K562 (cell line): Measurements from ENCODE around the gene DGCR8. TPM values are rescaled to one million over a fixed set of nuclear protein-coding genes. Genes with fewer than 3 reads are reported as not detected.

Experiments used
- ATAC-seq: fragments of 200-7000 bp; cut with Tn5 transposase; 3 replicates; pipeline ENCODE4 v1.9.1; 2020; ENCODE audit warnings: moderate library complexity
- BruUV-seq: library from RNA; stranded (reverse); fragments of 400-500 nt; replicated peaks from 2 replicates; lab custom pipeline; 2021; lab: Mats Ljungman, UMichigan
- CTCF ChIA-PET: fragments of 300-600 bp; formaldehyde crosslinking; extraction: SDS; loops from one replicate; lab custom pipeline; 2021; ENCODE audit warnings: low intra/inter-chr PET ratio; lab: Yijun Ruan, JAX
- POLR2A ChIA-PET: fragments of 300-600, 350-650 bp; sonication (Branson Sonifier 250); formaldehyde crosslinking; extraction: SDS; loops from one replicate; lab custom pipeline; 2021; ENCODE audit warnings: antibody characterized with exemption, inconsistent platforms; lab: Yijun Ruan, JAX
- DNase-seq, 4 experiments: peaks; one replicate each; pipeline versions ENCODE4 v3.0.0 to v3.0.0-alpha.2; 2011 to 2018; ENCODE audit warnings: low spot score in 3 of 4, mixed read lengths in 3 of 4; ENCODE audit errors: extremely low read depth in 1 of 4
- FAIRE-seq: peaks from 2 replicates; lab custom pipeline; 2011; peaks lifted over from hg19 to GRCh38; lab: Jason Lieb, UNC
- H2AFZ ChIP-seq: 2 replicates; pipeline ENCODE4 v1.6.0; 2011; ENCODE audit warnings: low read depth, low read length, control low read depth, inconsistent platforms
- H3K27ac ChIP-seq: fragments of 200-600 bp; 3 replicates; pipeline ENCODE4 v1.8.0; 2011; ENCODE audit warnings: low read depth, mild to moderate bottlenecking, control low read depth, inconsistent platforms, low read length, moderate library complexity, mixed read lengths; ENCODE audit errors: extremely low read depth
- H3K27me3 ChIP-seq, 2 experiments: fragments of 300-600 bp in 1 of 2; 2 replicates in 1 of 2; 3 replicates in 1 of 2; pipeline versions ENCODE4 v1.6.0 to v1.8.0; 2011; ENCODE audit warnings: inconsistent platforms in 2 of 2, low read length in 2 of 2, mild to moderate bottlenecking in 1 of 2, mixed read lengths in 1 of 2, moderate library complexity in 1 of 2; ENCODE audit not compliant: control insufficient read depth in 2 of 2, insufficient read depth in 2 of 2
- H3K36me3 ChIP-seq: fragments of 300-600 bp; 3 replicates; pipeline ENCODE4 v1.8.0; 2011; ENCODE audit warnings: mild to moderate bottlenecking, low read length, inconsistent platforms; ENCODE audit not compliant: control insufficient read depth, insufficient read depth
- H3K4me1 ChIP-seq, 2 experiments: fragments of 200-600 bp in 1 of 2; replicated peaks in 1 of 2; 2 replicates in 1 of 2; 3 replicates in 1 of 2; pipeline versions ENCODE4 v1.5.1 to v1.8.0; 2011; ENCODE audit warnings: inconsistent platforms in 2 of 2, low read length in 2 of 2, mild to moderate bottlenecking in 1 of 2, mixed read lengths in 1 of 2, moderate library complexity in 1 of 2; ENCODE audit not compliant: control insufficient read depth in 2 of 2, insufficient read depth in 2 of 2
- H3K4me2 ChIP-seq: 2 replicates; pipeline ENCODE4 v1.6.1; 2011; ENCODE audit warnings: low read length, control low read depth, inconsistent platforms, mixed read lengths; ENCODE audit not compliant: insufficient read depth
- H3K4me3 ChIP-seq: fragments of 200-600 bp; sonication (generic), shearing (Covaris generic); 2 replicates; pipeline ENCODE4 v1.5.1; 2016; ENCODE audit warnings: control low read depth, inconsistent platforms
- H3K79me2 ChIP-seq: fragments of 200-600 bp; 3 replicates; pipeline ENCODE4 v1.8.0; 2011; ENCODE audit warnings: low read length, inconsistent platforms; ENCODE audit not compliant: control insufficient read depth, insufficient read depth
- H3K9ac ChIP-seq, 2 experiments: 2 replicates each; pipeline versions ENCODE4 v1.6.0 to v1.6.1; 2011; ENCODE audit warnings: low read depth in 2 of 2, low read length in 2 of 2, control low read depth in 1 of 2, inconsistent platforms in 1 of 2, mild to moderate bottlenecking in 1 of 2, mixed read lengths in 1 of 2; ENCODE audit not compliant: insufficient read depth in 1 of 2
- H3K9me1 ChIP-seq: one replicate; pipeline ENCODE4 v1.6.0; 2011; ENCODE audit warnings: inconsistent platforms, mild to moderate bottlenecking, low read length, moderate library complexity; ENCODE audit not compliant: control insufficient read depth, insufficient read depth
- H3K9me3 ChIP-seq: replicated peaks from 2 replicates; pipeline ENCODE4 v1.5.1; 2011; ENCODE audit warnings: low read depth, low read length, inconsistent platforms; ENCODE audit not compliant: control insufficient read depth, insufficient read depth
- H4K20me1 ChIP-seq: replicated peaks from 2 replicates; pipeline ENCODE4 v1.6.1; 2011; ENCODE audit warnings: low read length, inconsistent platforms, mixed read lengths; ENCODE audit not compliant: control insufficient read depth, insufficient read depth
- CBX3 ChIP-seq, 2 experiments: IDR thresholded peaks; 1 replicate in 1 of 2; 2 replicates in 1 of 2; pipeline ENCODE4 v1.6.1; 2012; ENCODE audit warnings: inconsistent platforms in 2 of 2, low read length in 2 of 2, borderline replicate concordance in 1 of 2, control low read depth in 1 of 2
- E2F3 ChIP-seq: fragments of 250-450 bp; sonication (Bioruptor Pico); IDR thresholded peaks from 2 replicates; pipeline ENCODE4 v1.4.0; 2020; ENCODE audit warnings: mild to moderate bottlenecking
- HNRNPLL ChIP-seq: fragments of 200-400 bp; formaldehyde crosslinking; IDR thresholded peaks from 2 replicates; pipeline ENCODE4 v1.6.1; 2017; ENCODE audit warnings: low read length, low read depth, mild to moderate bottlenecking; ENCODE audit not compliant: poor library complexity, severe bottlenecking
- PCBP1 ChIP-seq: fragments of 200-400 bp; formaldehyde crosslinking; IDR thresholded peaks from 2 replicates; pipeline ENCODE4 v1.6.1; 2018; ENCODE audit warnings: mild to moderate bottlenecking, low read depth, low read length; ENCODE audit not compliant: poor library complexity, severe bottlenecking
- POLR2AphosphoS2 ChIP-seq: IDR thresholded peaks from 2 replicates; pipeline ENCODE4 v1.6.1; 2012; ENCODE audit warnings: low read length, improper control_type of control experiment
- PPARD ChIP-seq: fragments of 250-450 bp; sonication (Bioruptor Pico); IDR thresholded peaks from 2 replicates; pipeline ENCODE4 v1.8.0; 2022; ENCODE audit warnings: inconsistent platforms, mild to moderate bottlenecking, moderate library complexity
- RBM14 ChIP-seq: fragments of 200-400 bp; formaldehyde crosslinking; IDR thresholded peaks from 2 replicates; pipeline ENCODE4 v1.6.1; 2018; ENCODE audit warnings: low read depth, mild to moderate bottlenecking, low read length, moderate library complexity, borderline replicate concordance; ENCODE audit not compliant: insufficient read depth
- RFX7 ChIP-seq: fragments of 250-450 bp; sonication (Bioruptor Pico); IDR thresholded peaks from 2 replicates; pipeline ENCODE4 v1.5.1; 2021; ENCODE audit warnings: mild to moderate bottlenecking
- SP1 ChIP-seq: sonication (generic); formaldehyde crosslinking; IDR thresholded peaks from 2 replicates; pipeline ENCODE4 v1.8.1; 2022; ENCODE audit warnings: mild to moderate bottlenecking, missing genetic modification reagents
- YBX1 ChIP-seq: fragments of 450-650 bp; IDR thresholded peaks from 2 replicates; pipeline ENCODE4 v1.7.1; 2016; ENCODE audit warnings: mild to moderate bottlenecking
- ZNF143 ChIP-seq: sonication (generic); formaldehyde crosslinking; IDR thresholded peaks from 2 replicates; pipeline ENCODE4 v1.9.0; 2022; ENCODE audit warnings: mild to moderate bottlenecking, missing genetic modification reagents
- ZNF583 ChIP-seq: fragments of 250-450 bp; sonication (Bioruptor Pico); IDR thresholded peaks from 2 replicates; pipeline ENCODE4 v1.4.0; 2020
- WGBS: fragments of 100-300 bp; shearing (Covaris generic); methylation state at CpG from one replicate; pipeline ENCODE4 v1.1.6; 2016; ENCODE audit warnings: low coverage, mixed read lengths; ENCODE audit not compliant: insufficient coverage; ENCODE audit errors: missing lambda C conversion rate; 5-methylcytosine and 5-hydroxymethylcytosine counted together
- in situ Hi-C: fragments of 300-500 bp; cut with MboI; formaldehyde crosslinking; loops from 4 replicates; pipeline ENCODE4 v1.15.0; 2018; ENCODE audit warnings: inconsistent platforms, mixed read lengths
- intact Hi-C: fragments of 100-400 bp; cut with micrococcal nuclease; formaldehyde crosslinking; loops from 2 replicates; pipeline ENCODE4 v1.14.2; 2022
- polyA plus RNA-seq, 8 experiments: library from polyadenylated mRNA; depleted of rRNA in 4 of 8; stranded (reverse) in 5 of 8; unstranded in 3 of 8; fragments of >200 nt; fragmentation: Nextera tagmentation in 2 of 8; fragmentation: Illumina TruSeq in 1 of 8; extraction: Ambion mirVana in 2 of 8; extraction: Trizol in 1 of 8; gene quantifications; 2 replicates each; pipeline versions ENCODE4 v1.2.1 to v1.2.3, GENCODE V29; 2011 to 2014; ENCODE audit warnings: inconsistent platforms in 1 of 8, missing spikeins in 1 of 8
- total RNA-seq, 7 experiments: library from RNA; depleted of rRNA in 6 of 7; stranded (reverse); fragments of >200 nt in 6 of 7; fragmentation: Illumina TruSeq in 2 of 7; extraction: Trizol in 2 of 7; gene quantifications; 2 replicates each; pipeline versions ENCODE4 v1.2.1 to v1.2.3, GENCODE V29; 2011 to 2021; ENCODE audit warnings: low replicate concordance in 1 of 7
- TF ChIP-seq, protein P1 (sequence below): fragments of 250-450 bp; sonication (Bioruptor Pico); IDR thresholded peaks from 2 replicates; pipeline ENCODE4 v1.4.0; 2020

DGCR8 gene
- total and polyA plus RNA-seq, 9 of the 15 experiments (the other 6 are each of a cell fraction or from before 2014, with no cell fraction given), result 5.9 to 144 (median 80.1) TPM

DNA sequence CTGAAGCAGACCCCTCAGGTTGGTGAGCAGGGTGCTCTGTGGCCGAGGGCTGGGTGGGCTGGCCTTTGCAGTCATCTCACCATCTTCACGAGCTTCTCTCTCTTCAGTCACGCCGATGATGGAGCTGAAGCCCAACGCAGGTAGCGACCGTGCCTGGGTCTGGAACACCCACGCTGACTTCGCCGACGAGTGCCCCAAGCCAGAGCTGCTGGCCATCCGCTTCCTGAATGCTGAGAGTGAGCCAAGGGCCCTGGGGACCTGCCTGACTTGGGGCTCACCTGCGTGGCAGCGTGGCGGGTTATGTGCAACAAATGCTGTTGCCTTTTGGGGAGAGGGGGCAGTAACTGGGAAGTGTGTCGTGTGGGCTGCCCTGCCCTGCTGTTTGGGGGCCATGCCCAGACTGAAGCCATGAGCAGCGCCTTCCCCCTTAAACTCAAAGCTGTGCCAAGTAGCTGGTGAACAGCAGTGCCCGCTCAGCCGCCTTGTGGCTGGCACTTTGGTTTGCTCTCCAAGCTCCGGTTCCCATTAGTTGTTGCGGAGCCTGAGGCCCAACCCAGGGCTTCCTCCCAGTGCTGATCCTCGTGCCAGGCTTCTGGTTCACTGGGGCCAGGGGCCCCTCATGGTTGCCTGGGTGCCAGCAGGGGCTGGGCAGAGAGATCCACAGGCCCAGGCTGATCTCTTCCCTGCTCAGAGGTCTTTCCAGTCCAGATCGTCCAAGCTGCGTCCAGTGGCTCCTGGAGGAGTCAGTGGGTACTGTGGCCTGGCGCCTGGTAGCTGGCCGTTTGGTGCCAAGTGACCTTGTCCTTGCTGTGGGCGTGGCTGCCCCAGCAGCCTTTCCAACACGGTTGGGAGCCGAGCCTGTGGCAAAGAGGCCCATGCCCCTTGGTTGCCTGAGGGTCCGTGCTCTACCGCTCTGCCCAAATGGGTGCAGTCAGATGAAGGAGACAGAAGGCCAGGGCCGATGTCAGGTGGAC, 45.4 kb downstream of the DGCR8 start:
- no peak overlapping the region for H3K4me3 ChIP-seq
- H3K4me2 ChIP-seq, result no peak overlapping the region
- peaks cover 3 to 75% of the 10 kb centered on the region in 2 experiments for H3K4me1 ChIP-seq
- POLR2A ChIA-PET, result interaction anchor here (0.5 to 8.3 kb wide), 23 partner anchors 7 to 1508 kb away, joined by 3 to 212 read pairs (median 4); partner anchors contain the start of genes RANBP1, TANGO2 and TRMT2A
- peaks cover 82% of the 10 kb centered on the region for H4K20me1 ChIP-seq
- CTCF ChIA-PET, result interaction anchor here (1.1 kb wide), 1 partner anchor 155 kb away, joined by 3 read pairs; no protein-coding TSS in a partner anchor
- no peaks in the 10 kb centered on the region for H3K27me3 ChIP-seq
- peaks cover 4% of the 10 kb centered on the region for H3K9me1 ChIP-seq
- ATAC-seq (no peak), FAIRE-seq (no peak), DNase-seq (no peak)
- H3K36me3 ChIP-seq, result peaks cover 78% of the 10 kb centered on the region
- no peaks in the 10 kb centered on the region for H3K9me3 ChIP-seq
- in situ Hi-C loops (loop anchor here (5.0 kb wide), 1 partner anchor 153 kb away; no protein-coding TSS in a partner anchor), intact Hi-C loops (no loop called here)
- WGBS, result 91% methylated on average over 32 of the region's 32 CpGs
- peak overlapping the region in 1 of 2 experiments; percentile 36; a peak in 1 of 4 replicates for H3K9ac ChIP-seq
- no peak overlapping the region for H3K27ac ChIP-seq
- peaks cover 42% of the 10 kb centered on the region for H3K79me2 ChIP-seq
- no peak overlapping the region for H2AFZ ChIP-seq
- no TSS peak for BruUV-seq
- TF ChIP-seq PCBP1 (no peak), SP1 (no peak), HNRNPLL (peak; percentile 23), CBX3 (IDR thresholded peaks at IDR 0.05; ENCODE audit: borderline replicate concordance in 1 of 2, low read length in 2 of 2) (no peak), RBM14 (no peak), ZNF583 (CRISPR knock-in tag) (0 out of 2 replicates have a peak, but pooled peaks have one; percentile 7), ZNF143 (no peak), RFX7 (CRISPR knock-in tag) (no peak), E2F3 (CRISPR knock-in tag) (0 out of 2 replicates have a peak, but pooled peaks have one; percentile 8), YBX1 (no peak), PPARD (CRISPR knock-in tag) (no peak), POLR2AphosphoS2 (peak; percentile 10; the same call in 1 of the 2 replicates)
- TF ChIP-seq, protein P1, sequence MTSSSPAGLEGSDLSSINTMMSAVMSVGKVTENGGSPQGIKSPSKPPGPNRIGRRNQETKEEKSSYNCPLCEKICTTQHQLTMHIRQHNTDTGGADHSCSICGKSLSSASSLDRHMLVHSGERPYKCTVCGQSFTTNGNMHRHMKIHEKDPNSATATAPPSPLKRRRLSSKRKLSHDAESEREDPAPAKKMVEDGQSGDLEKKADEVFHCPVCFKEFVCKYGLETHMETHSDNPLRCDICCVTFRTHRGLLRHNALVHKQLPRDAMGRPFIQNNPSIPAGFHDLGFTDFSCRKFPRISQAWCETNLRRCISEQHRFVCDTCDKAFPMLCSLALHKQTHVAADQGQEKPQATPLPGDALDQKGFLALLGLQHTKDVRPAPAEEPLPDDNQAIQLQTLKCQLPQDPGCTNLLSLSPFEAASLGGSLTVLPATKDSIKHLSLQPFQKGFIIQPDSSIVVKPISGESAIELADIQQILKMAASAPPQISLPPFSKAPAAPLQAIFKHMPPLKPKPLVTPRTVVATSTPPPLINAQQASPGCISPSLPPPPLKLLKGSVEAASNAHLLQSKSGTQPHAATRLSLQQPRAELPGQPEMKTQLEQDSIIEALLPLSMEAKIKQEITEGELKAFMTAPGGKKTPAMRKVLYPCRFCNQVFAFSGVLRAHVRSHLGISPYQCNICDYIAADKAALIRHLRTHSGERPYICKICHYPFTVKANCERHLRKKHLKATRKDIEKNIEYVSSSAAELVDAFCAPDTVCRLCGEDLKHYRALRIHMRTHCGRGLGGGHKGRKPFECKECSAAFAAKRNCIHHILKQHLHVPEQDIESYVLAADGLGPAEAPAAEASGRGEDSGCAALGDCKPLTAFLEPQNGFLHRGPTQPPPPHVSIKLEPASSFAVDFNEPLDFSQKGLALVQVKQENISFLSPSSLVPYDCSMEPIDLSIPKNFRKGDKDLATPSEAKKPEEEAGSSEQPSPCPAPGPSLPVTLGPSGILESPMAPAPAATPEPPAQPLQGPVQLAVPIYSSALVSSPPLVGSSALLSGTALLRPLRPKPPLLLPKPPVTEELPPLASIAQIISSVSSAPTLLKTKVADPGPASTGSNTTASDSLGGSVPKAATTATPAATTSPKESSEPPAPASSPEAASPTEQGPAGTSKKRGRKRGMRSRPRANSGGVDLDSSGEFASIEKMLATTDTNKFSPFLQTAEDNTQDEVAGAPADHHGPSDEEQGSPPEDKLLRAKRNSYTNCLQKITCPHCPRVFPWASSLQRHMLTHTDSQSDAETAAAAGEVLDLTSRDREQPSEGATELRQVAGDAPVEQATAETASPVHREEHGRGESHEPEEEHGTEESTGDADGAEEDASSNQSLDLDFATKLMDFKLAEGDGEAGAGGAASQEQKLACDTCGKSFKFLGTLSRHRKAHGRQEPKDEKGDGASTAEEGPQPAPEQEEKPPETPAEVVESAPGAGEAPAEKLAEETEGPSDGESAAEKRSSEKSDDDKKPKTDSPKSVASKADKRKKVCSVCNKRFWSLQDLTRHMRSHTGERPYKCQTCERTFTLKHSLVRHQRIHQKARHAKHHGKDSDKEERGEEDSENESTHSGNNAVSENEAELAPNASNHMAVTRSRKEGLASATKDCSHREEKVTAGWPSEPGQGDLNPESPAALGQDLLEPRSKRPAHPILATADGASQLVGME (CRISPR knock-in tag), result 0 out of 2 replicates have a peak, but pooled peaks have one; percentile 55
